GM15510 (cell line): ENCODE results near the gene CAMK2G.

Experiments
- POLR2A ChIP-seq: IDR thresholded peaks from 3 replicates; pipeline ENCODE4 v1.6.1; 2011; ENCODE audit warnings: borderline replicate concordance; ENCODE audit not compliant: insufficient read length; ENCODE audit errors: extremely low read depth

Gene CAMK2G

DNA sequence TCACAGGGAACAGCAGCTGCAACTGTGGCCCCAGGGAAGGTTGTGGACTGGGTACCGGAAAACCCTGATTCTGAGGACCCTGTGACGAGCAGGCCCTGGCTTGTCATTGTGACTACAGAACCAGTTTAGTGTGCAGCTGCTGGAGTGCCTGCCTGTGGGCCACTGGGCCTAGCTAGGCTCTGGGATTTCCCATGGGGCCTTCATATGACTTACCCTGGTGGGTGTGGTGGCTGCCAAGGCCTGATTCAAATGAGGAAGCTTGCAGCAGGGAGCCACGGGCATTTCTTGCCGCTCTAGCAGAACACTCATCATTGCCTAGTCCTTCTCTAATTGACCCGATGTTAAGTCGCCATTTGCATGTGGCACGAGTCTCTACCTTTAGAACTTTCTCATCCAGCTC, 14.7 kb upstream of the CAMK2G start:
- TF ChIP-seq POLR2A, result no peak

GRCh38 chr10:73888514-73888913, 14.2 kb upstream of the CAMK2G start:
- no peak for TF ChIP-seq POLR2A

DNA sequence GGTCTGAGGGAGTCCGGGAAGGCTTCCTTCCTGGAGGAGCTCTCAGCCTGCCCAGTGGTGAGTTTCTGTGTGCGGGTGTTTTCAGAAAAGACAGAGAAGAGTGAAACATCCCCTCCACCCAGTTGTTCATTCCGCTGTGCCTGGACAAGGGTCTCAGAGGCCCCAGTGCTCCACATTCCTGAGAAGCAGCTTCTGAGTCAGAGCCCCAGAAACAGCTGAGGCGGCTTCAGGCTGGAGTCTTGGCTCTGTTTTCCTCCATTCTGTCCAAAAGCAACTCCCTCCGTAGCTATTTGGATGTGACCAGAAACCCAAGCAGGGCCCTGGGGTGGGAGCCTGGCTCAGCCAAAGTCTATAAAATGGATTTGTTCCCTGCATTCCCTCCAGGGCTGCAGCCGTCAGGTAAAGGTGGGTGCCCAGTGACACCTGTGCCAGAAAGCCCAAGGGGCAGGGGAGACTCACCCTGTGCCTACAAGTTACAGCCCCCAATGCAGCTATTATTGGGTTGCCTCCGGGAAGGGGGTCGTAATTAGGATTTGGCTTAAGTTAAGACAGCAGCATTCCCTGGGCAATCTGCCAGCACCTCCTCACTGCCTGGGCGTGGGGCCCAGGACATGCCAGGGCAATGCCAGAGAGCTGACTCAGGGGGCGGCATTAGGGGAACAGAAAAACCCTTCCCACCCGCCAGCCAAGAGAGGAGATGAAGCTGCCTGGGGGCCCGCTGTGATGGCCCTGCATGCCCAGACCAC, 13.1 kb upstream of the CAMK2G start:
- no peak for TF ChIP-seq POLR2A

- TF ChIP-seq POLR2A, result no peak
Measured at GRCh38 chr10:73886661-73887293, 12.4 kb upstream of the CAMK2G start.

DNA sequence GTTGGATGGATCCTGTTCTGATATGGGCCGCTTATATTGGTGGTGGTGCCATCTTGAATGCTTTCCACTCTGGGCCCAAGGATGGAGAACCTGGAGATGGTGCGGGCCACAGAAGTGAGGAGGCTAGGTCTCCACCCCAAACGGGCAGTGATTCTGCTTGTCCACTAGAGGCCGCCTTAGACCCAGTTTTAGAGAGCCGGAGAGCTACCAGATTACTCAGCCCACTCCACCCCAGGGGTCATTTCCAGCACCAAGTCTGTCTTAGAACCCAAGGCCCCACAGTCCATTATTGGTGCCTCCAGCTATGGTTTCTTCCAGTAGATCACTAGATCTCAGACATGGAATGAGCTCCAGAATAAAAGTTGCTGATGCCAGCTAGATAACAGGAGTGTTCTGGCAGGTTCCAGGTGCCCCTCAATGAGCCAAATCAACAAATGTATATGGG, 11.8 kb upstream of the CAMK2G start:
- TF ChIP-seq POLR2A, result no peak

- TF ChIP-seq POLR2A, result no peak
Measured at GRCh38 chr10:73884017-73884416, 9.7 kb upstream of the CAMK2G start.

- TF ChIP-seq POLR2A, result no peak
Measured at GRCh38 chr10:73881221-73881919, 7.0 kb upstream of the CAMK2G start.

DNA sequence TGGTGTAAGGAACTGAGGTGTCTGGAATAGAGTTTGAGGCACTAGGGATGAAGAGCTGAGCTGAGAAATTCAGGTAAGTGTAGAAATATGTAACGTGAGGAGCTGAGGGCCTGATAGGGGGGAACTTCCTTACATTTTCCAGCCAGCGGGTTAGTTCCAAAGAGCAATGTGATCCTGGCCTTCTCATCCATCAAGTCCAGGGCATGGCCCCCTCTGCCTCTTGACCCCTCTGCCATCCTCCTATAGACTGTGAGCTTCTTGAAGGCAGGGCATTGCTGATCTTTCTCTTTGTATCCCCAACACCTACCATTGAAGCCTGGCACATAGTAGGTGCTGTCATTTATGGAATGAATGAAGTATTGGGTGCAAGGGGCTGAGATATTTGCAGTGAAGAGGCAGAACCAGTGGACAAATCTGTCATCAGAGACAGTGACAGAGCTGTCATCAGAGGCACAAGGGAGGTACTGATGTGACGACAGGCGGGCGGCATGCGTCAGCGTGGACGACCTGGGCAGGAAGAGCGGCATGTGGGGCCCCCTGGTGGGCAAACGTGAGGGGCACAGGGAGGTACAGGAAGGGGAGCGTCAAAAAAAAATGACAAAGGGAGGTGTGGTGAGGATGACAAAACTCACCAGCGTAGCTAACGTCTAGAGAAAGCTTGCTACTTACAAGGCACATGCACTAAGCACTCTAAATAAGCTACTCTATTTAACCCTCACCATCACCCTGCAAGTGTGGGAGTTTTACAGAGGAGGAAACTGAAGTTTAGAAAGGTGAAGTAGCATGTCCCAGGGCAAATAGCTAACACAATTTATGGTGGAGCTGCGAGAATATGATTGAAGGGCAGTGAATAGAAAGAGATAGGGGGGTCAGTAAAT, 5.2 kb upstream of the CAMK2G start:
- no peak for TF ChIP-seq POLR2A

- no peak for TF ChIP-seq POLR2A
Measured at GRCh38 chr10:73878365-73878764, 4.0 kb upstream of the CAMK2G start.

DNA sequence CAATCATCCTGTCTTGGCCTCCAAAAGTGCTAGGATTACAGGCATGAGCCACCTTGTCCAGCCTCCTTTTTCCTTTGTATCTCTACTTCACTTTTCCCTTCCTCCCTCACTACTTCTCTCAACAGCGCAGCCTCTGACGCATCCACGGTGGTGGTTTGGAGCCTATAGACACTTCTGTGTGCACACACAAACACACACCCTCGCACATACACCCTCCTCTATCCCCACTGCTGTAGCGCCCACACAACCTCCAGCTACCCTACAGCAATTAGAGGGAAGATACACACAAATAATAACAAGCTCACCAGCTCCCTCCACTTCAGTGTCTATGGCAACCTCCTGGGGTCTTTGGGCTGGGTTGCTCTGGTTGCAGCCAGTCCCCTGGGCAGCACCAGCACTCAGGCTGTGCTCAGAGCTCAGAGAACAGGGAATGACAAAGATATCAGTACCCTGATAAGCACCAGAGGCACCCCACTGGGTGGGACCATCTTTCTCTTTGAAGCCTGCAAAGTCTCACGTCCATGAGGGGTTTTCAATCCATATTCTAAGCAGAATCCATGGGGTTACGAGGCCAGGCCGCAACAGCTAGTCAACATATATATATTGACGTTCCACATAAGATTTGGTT, 3.3 kb upstream of the CAMK2G start:
- TF ChIP-seq POLR2A, result no peak

DNA sequence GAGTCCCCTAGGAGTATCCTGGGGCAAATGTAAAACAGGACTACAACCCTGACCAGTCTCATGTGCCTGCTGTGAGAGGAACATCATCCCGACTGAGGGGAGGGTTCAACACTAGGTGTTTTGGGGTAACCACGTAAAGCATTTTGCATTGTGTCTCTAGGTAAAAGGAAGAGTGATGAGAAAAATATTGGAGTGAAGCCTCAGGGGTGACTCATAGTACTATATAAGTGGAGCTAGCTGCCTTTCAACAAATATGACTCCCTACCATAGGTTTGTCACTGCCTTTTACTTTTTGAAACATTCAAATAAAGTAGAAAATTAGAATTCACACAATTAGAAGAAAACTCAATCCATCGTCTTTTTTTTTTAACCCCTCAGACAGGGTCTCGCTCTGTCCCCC, 2.6 kb upstream of the CAMK2G start:
- TF ChIP-seq POLR2A, result no peak

- no peak for TF ChIP-seq POLR2A
Measured at GRCh38 chr10:73876566-73876965, 2.2 kb upstream of the CAMK2G start.

GRCh38 chr10:73876157-73876556, 1.8 kb upstream of the CAMK2G start:
- no peak for TF ChIP-seq POLR2A

DNA sequence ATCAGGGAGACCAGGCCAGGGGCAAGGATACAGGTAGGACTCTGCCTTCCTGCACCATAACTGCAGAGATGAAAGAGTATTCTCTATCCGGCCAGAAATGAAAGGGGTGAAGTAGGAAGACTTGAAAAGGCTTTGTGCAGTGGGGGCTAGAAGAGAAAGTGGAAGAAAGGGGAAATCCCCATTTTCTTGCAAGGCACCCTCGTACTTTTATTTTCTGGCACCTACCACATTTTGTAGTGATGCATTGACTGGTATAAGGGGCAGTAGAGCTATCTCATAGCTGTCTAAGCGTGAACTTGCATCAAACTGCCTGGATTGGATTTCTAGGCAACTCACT, 752 bp upstream of the CAMK2G start:
- TF ChIP-seq POLR2A, result no peak
